ENCODE results near the gene LYZL2.

- TF ChIP-seq FOXM1 (IDR thresholded peaks at IDR 0.05; ENCODE audit: borderline replicate concordance) (no peak), ZNF384 (IDR thresholded peaks at IDR 0.05) (no peak), FOXA1 (IDR thresholded peaks at IDR 0.05) (no peak), HDGF (IDR thresholded peaks at IDR 0.05; ENCODE audit: borderline replicate concordance) (no peak), SP1 (IDR thresholded peaks at IDR 0.05) (no peak), TARDBP (IDR thresholded peaks at IDR 0.05) (no peak), SUZ12 (IDR thresholded peaks at IDR 0.05) (no peak), ARNT (IDR thresholded peaks at IDR 0.05) (no peak), LEF1 (IDR thresholded peaks at IDR 0.05; ENCODE audit: borderline replicate concordance) (no peak), ELF4 (IDR thresholded peaks at IDR 0.05) (no peak)
- TF ChIP-seq, protein P1, sequence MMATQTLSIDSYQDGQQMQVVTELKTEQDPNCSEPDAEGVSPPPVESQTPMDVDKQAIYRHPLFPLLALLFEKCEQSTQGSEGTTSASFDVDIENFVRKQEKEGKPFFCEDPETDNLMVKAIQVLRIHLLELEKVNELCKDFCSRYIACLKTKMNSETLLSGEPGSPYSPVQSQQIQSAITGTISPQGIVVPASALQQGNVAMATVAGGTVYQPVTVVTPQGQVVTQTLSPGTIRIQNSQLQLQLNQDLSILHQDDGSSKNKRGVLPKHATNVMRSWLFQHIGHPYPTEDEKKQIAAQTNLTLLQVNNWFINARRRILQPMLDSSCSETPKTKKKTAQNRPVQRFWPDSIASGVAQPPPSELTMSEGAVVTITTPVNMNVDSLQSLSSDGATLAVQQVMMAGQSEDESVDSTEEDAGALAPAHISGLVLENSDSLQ (IDR thresholded peaks at IDR 0.05): no peak
Observed at GRCh38 chr10:30594077-30594476, 35.5 kb downstream of the LYZL2 start.

Data from HEK293T (cell line).